ENCODE measurements around the gene METTL24. TPM values are rescaled to one million over a fixed set of nuclear protein-coding genes. Genes with fewer than 3 reads are reported as not detected.

METTL24 gene
- total and polyA plus RNA-seq, 4 donors, result 0.14 to 2.0 (median 0.91) TPM

DNA sequence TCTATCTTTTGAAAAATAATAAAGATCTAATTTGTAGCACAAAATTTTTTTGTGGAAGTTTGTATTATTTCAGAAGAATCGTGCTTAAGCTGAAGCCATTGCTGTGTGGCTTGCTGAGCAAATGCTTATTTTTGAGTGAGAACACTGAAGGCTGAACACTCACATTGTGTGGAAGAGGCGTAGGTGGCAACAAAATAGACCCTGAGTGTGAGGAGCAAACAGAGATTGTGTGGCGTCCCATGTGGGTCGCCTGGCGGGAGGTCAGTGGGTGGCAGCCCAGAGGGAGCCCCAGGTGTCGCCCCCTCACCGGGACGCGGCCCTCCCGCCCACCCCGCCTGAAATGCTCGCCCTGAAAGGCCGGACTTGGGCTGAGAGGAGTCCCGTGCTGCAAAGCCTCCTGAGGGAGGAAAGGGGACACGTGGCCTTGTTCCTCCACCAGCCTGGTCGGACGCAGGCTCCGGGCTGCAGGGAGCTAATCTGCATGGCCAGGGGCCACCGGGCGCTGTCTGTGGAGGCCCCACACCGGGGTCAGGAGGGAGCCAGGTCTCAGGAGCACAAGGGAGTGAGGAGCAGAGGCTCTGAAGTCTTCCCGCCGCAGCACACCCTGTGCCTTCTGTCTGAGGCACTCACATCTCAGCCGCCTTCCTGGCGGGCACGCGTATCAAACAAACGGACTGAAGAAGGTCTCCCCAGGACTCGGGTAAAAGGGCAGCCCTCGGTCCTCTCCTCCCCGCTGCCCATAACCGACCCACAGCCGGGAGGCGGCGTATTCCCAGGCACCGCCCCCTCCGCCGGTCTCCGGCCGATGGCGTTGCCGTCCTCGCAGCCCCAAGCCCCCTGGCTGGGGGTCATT lies 41.3 kb upstream of the METTL24 start:
- Histone ChIP-seq H3K36me3 (ENCODE audit: control insufficient read depth in 4 of 4, insufficient read depth in 3 of 4, low read depth in 1 of 4, low read length in 3 of 4) (peaks cover 0 to 7% (median under 1%) of the 10 kb centered on the region in 4 donors), H3K27me3 (ENCODE audit: control insufficient read depth in 4 of 4, insufficient read depth in 4 of 4, low read length in 3 of 4) (no peaks in the 10 kb centered on the region), H3K9ac (ENCODE audit: low read depth in 1 of 2, low read length in 2 of 2) (no peak overlapping the region), H3K27ac (ENCODE audit: low read depth in 1 of 2, low read length in 2 of 2) (no peak overlapping the region), H3K4me3 (ENCODE audit: low read depth in 1 of 3, low read length in 3 of 3) (peak overlapping the region in 1 of 3 donors; percentile 21), H3K4me1 (ENCODE audit: control insufficient read depth in 4 of 4, insufficient read depth in 4 of 4, low read length in 3 of 4) (no peaks in the 10 kb centered on the region), H3K9me3 (ENCODE audit: control insufficient read depth in 4 of 4, low read length in 3 of 4) (no peaks in the 10 kb centered on the region)
- peak; percentile 49 for DNase-seq (ENCODE audit: low spot score)
- TF ChIP-seq RXRA (IDR thresholded peaks at IDR 0.05) (no peak), RAD21 (IDR thresholded peaks at IDR 0.05) (peak in 1 of 2 donors; percentile 12)
- WGBS, result 65% methylated on average over 43 of the region's 43 CpGs

- H3K4me1 ChIP-seq (ENCODE audit: control insufficient read depth in 4 of 4, insufficient read depth in 4 of 4, low read length in 3 of 4), result no peaks in the 10 kb centered on the region
- H3K27ac ChIP-seq (ENCODE audit: low read depth in 1 of 2, low read length in 2 of 2), result no peak overlapping the region
- WGBS, result 84% methylated on average over 4 of the region's 4 CpGs
- TF ChIP-seq RAD21 (IDR thresholded peaks at IDR 0.05) (no peak), JUND (IDR thresholded peaks at IDR 0.05) (no peak), GABPA (IDR thresholded peaks at IDR 0.05 in 1 of 2, conservative IDR thresholded peaks at IDR 0.05 in 1 of 2) (no peak), TAF1 (conservative IDR thresholded peaks at IDR 0.05) (no peak), REST (IDR thresholded peaks at IDR 0.05) (no peak), FOXA1 (IDR thresholded peaks at IDR 0.05) (no peak), SP1 (IDR thresholded peaks at IDR 0.05) (no peak), YY1 (IDR thresholded peaks at IDR 0.05) (no peak), FOXA2 (IDR thresholded peaks at IDR 0.05) (no peak), HNF4A (conservative IDR thresholded peaks at IDR 0.05) (no peak), HNF4G (IDR thresholded peaks at IDR 0.05) (no peak), NR2F2 (IDR thresholded peaks at IDR 0.05) (no peak), EGR1 (IDR thresholded peaks at IDR 0.05; ENCODE audit: low read depth in 2 of 2) (no peak), CTCF (IDR thresholded peaks at IDR 0.05; ENCODE audit: low read depth, low read length, missing input control) (no peak), RXRA (IDR thresholded peaks at IDR 0.05) (no peak)
- TF ChIP-seq, protein P1, sequence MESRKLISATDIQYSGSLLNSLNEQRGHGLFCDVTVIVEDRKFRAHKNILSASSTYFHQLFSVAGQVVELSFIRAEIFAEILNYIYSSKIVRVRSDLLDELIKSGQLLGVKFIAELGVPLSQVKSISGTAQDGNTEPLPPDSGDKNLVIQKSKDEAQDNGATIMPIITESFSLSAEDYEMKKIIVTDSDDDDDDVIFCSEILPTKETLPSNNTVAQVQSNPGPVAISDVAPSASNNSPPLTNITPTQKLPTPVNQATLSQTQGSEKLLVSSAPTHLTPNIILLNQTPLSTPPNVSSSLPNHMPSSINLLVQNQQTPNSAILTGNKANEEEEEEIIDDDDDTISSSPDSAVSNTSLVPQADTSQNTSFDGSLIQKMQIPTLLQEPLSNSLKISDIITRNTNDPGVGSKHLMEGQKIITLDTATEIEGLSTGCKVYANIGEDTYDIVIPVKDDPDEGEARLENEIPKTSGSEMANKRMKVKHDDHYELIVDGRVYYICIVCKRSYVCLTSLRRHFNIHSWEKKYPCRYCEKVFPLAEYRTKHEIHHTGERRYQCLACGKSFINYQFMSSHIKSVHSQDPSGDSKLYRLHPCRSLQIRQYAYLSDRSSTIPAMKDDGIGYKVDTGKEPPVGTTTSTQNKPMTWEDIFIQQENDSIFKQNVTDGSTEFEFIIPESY (IDR thresholded peaks at IDR 0.05), result no peak
- TF ChIP-seq, protein P2, sequence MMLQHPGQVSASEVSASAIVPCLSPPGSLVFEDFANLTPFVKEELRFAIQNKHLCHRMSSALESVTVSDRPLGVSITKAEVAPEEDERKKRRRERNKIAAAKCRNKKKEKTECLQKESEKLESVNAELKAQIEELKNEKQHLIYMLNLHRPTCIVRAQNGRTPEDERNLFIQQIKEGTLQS (IDR thresholded peaks at IDR 0.05), result no peak
- TF ChIP-seq, protein P3, sequence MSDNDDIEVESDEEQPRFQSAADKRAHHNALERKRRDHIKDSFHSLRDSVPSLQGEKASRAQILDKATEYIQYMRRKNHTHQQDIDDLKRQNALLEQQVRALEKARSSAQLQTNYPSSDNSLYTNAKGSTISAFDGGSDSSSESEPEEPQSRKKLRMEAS (IDR thresholded peaks at IDR 0.05), result no peak
- H3K36me3 ChIP-seq (ENCODE audit: control insufficient read depth in 4 of 4, insufficient read depth in 3 of 4, low read depth in 1 of 4, low read length in 3 of 4), result peaks cover 0 to 5% (median 0%) of the 10 kb centered on the region in 4 donors
- H3K27me3 ChIP-seq (ENCODE audit: control insufficient read depth in 4 of 4, insufficient read depth in 4 of 4, low read length in 3 of 4), result no peaks in the 10 kb centered on the region
- H3K9ac ChIP-seq (ENCODE audit: low read depth in 1 of 2, low read length in 2 of 2), result no peak overlapping the region
- no peaks in the 10 kb centered on the region for H3K9me3 ChIP-seq (ENCODE audit: control insufficient read depth in 4 of 4, low read length in 3 of 4)
- no peak overlapping the region for H3K4me3 ChIP-seq (ENCODE audit: low read depth in 1 of 3, low read length in 3 of 3)
- no peak for DNase-seq (ENCODE audit: low spot score)
These were observed 40.6 kb upstream of the METTL24 start for GRCh38 chr6:110398778-110399177.
